Loucy (cell line): ENCODE measurements around the gene SLC22A23.

ENCODE experiments used
- CTCF ChIP-seq: fragments of 200-600 bp; sonication (generic); conservative IDR thresholded peaks from 2 replicates; pipeline ENCODE4 v1.5.1; 2014; ENCODE audit warnings: mild to moderate bottlenecking, antibody characterized with exemption, low read length
- EZH2phosphoT487 ChIP-seq: fragments of 200-600 bp; IDR thresholded peaks from 2 replicates; pipeline ENCODE4 v1.6.1; 2018; ENCODE audit warnings: antibody characterized with exemption, mild to moderate bottlenecking, moderate library complexity, borderline replicate concordance

- TF ChIP-seq CTCF (no peak), EZH2phosphoT487 (no peak)
Measured at GRCh38 chr6:3367630-3368029, 89.2 kb downstream of the SLC22A23 start.
